Fibroblast of lung (primary cell): ENCODE data around the gene OR2C3. TPM values are rescaled to one million over a fixed set of nuclear protein-coding genes. Genes with fewer than 3 reads are reported as not detected.

Experiments
- DNase-seq, 2 donors: peaks; one replicate each; pipeline versions ENCODE4 v3.0.0 to v3.0.0-alpha.2; 2010; ENCODE audit warnings: low read depth in 2 of 2
- H2AFZ ChIP-seq: 2 replicates; pipeline ENCODE4 v1.5.1; 2012; ENCODE audit warnings: low read length, control low read depth, inconsistent platforms
- H3K27ac ChIP-seq: 2 replicates; pipeline ENCODE4 v1.5.1; 2011; ENCODE audit warnings: low read length, control low read depth; ENCODE audit not compliant: insufficient read depth
- H3K27me3 ChIP-seq: 2 replicates; pipeline ENCODE4 v1.5.1; 2011; ENCODE audit warnings: mild to moderate bottlenecking, low read length; ENCODE audit not compliant: control insufficient read depth, insufficient read depth
- H3K36me3 ChIP-seq: 2 replicates; pipeline ENCODE4 v1.5.1; 2011; ENCODE audit warnings: low read length; ENCODE audit not compliant: control insufficient read depth, insufficient read depth
- H3K4me1 ChIP-seq: 2 replicates; pipeline ENCODE4 v1.5.1; 2011; ENCODE audit warnings: low read length; ENCODE audit not compliant: control insufficient read depth, insufficient read depth; ENCODE audit errors: extremely low read depth
- H3K4me2 ChIP-seq: 2 replicates; pipeline ENCODE4 v1.5.1; 2011; ENCODE audit warnings: low read length, control low read depth; ENCODE audit not compliant: insufficient read depth; ENCODE audit errors: extremely low read depth
- H3K4me3 ChIP-seq, 4 experiments: fragments of 200-600 bp in 1 of 4; sonication (generic) in 1 of 4; replicated peaks in 1 of 4; 2 replicates each; pipeline ENCODE4 v1.5.1; 2011 to 2016; ENCODE audit warnings: low read length in 4 of 4, low read depth in 3 of 4, mild to moderate bottlenecking in 3 of 4, control low read depth in 2 of 4, inconsistent platforms in 1 of 4, mixed read lengths in 1 of 4; ENCODE audit not compliant: insufficient read depth in 1 of 4; ENCODE audit errors: control extremely low read depth in 1 of 4
- H3K79me2 ChIP-seq: 2 replicates; pipeline ENCODE4 v1.5.1; 2012; ENCODE audit warnings: mild to moderate bottlenecking, low read length, inconsistent platforms; ENCODE audit not compliant: control insufficient read depth, insufficient read depth
- H3K9ac ChIP-seq: 2 replicates; pipeline ENCODE4 v1.5.1; 2011; ENCODE audit warnings: mild to moderate bottlenecking, low read length, control low read depth; ENCODE audit not compliant: insufficient read depth
- H3K9me3 ChIP-seq: 2 replicates; pipeline ENCODE4 v1.5.1; 2012; ENCODE audit warnings: low read depth, low read length; ENCODE audit not compliant: control insufficient read depth, insufficient read depth
- H4K20me1 ChIP-seq: 2 replicates; pipeline ENCODE4 v1.5.1; 2011; ENCODE audit warnings: low read length; ENCODE audit not compliant: control insufficient read depth, insufficient read depth; ENCODE audit errors: extremely low read depth
- EZH2 ChIP-seq: IDR thresholded peaks from 2 replicates; pipeline ENCODE4 v1.5.1; 2012; ENCODE audit warnings: low read length, control low read depth, mild to moderate bottlenecking; ENCODE audit errors: missing control alignments
- polyA minus RNA-seq: library from RNA; depleted of rRNA, polyadenylated mRNA; stranded (reverse); fragments of >200 nt; gene quantifications from 2 replicates; pipeline ENCODE4 v1.2.3, GENCODE V29; 2011; ENCODE audit warnings: low replicate concordance
- polyA plus RNA-seq, 2 donors: library from polyadenylated mRNA; depleted of rRNA in 1 of 2; stranded (reverse) in 1 of 2; unstranded in 1 of 2; fragments of >200 nt; gene quantifications; 2 replicates each; pipeline ENCODE4 v1.2.1, GENCODE V29; 2011 to 2012; ENCODE audit warnings: missing spikeins in 1 of 2
- total RNA-seq: library from RNA; depleted of rRNA; stranded (reverse); fragments of >200 nt; gene quantifications from 2 replicates; pipeline ENCODE4 v1.2.1, GENCODE V29; 2014
- TF ChIP-seq, protein P1 (sequence below), 2 donors: IDR thresholded peaks in 1 of 2; conservative IDR thresholded peaks in 1 of 2; 1 replicate in 1 of 2; 2 replicates in 1 of 2; pipeline ENCODE4 v1.5.1; 2011 to 2012; ENCODE audit warnings: low read length in 2 of 2, control low read depth in 1 of 2, inconsistent platforms in 1 of 2, low read depth in 1 of 2, mild to moderate bottlenecking in 1 of 2

Gene OR2C3
- not detected in 2 replicates for total RNA-seq
- not detected in 2 replicates for polyA plus RNA-seq
- not detected in 2 replicates for polyA plus RNA-seq (2012)
- polyA minus RNA-seq, result not detected in 2 replicates

DNA sequence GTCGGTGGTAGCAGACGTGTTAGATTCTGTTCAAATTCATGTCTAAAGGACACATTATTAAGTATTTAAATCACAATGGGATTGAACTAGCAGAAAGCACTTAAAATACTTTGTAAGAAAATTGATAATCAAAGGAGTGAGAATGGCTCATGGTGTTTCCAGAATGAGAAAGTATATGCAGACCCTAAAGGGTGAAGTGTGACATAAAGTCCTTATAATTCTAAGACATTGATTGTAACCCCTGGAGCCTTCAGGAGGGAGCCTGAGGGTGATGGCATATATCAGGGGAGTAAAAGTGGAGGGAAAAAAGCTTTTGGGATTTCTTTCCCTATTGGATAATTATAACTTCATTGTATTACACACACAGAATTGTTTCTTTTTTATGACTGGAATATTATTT lies at the start of gene OR2C3:
Gene OR2C3, minus strand, starts transcription at position 101 of the 400 bp plus-strand sequence. CDS start 3,929 bp downstream, outside the sequence.
- TF ChIP-seq, protein P1, sequence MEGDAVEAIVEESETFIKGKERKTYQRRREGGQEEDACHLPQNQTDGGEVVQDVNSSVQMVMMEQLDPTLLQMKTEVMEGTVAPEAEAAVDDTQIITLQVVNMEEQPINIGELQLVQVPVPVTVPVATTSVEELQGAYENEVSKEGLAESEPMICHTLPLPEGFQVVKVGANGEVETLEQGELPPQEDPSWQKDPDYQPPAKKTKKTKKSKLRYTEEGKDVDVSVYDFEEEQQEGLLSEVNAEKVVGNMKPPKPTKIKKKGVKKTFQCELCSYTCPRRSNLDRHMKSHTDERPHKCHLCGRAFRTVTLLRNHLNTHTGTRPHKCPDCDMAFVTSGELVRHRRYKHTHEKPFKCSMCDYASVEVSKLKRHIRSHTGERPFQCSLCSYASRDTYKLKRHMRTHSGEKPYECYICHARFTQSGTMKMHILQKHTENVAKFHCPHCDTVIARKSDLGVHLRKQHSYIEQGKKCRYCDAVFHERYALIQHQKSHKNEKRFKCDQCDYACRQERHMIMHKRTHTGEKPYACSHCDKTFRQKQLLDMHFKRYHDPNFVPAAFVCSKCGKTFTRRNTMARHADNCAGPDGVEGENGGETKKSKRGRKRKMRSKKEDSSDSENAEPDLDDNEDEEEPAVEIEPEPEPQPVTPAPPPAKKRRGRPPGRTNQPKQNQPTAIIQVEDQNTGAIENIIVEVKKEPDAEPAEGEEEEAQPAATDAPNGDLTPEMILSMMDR (conservative IDR thresholded peaks at IDR 0.05 in 1 of 2, IDR thresholded peaks at IDR 0.05 in 1 of 2; ENCODE audit: low read depth in 1 of 2, low read length in 2 of 2), result no peak
- no peak for TF ChIP-seq EZH2
- Histone ChIP-seq H2AFZ (no peak within 1 kb of the TSS), H3K36me3 (no peaks in the 10 kb centered on the region), H3K79me2 (no peaks in the 10 kb centered on the region), H3K9me3 (no peaks in the 10 kb centered on the region), H3K4me1 (no peaks in the 10 kb centered on the region), H3K27ac (no peak within 1 kb of the TSS), H3K4me3 (no peak within 1 kb of the TSS), H3K4me2 (no peak within 1 kb of the TSS), H3K27me3 (no peaks in the 10 kb centered on the region), H4K20me1 (no peaks in the 10 kb centered on the region), H3K9ac (no peak within 1 kb of the TSS)
- DNase-seq, result no peak

DNA sequence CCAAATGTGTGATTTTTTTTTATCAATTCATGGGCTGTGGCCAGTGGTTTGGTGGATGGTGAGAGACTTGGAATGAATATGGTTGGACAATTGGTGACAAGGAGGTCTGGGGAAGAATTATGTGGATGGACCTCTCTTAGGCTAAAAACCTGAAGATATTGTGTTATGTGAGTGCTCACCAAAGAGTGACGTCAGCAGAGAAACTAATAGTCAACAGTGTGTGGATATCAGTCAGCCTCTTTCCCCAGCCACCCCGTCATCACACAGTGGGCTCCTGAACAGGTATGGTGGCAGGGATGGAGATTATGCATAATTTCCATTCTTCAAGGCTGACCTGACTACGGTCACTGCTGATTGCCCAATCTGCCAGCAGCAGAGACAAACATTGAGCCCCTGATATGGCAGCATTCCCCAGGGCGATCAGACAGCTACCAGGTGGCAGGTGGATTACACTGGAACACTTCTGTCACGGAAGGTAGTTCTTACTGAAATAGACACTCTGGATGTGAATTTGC lies 42.8 kb upstream of the OR2C3 start:
- Histone ChIP-seq H3K27ac (no peak overlapping the region), H4K20me1 (no peaks in the 10 kb centered on the region), H2AFZ (no peak overlapping the region), H3K9ac (no peak overlapping the region), H3K9me3 (no peaks in the 10 kb centered on the region), H3K4me3 (no peak overlapping the region), H3K27me3 (no peaks in the 10 kb centered on the region), H3K36me3 (no peaks in the 10 kb centered on the region), H3K79me2 (no peaks in the 10 kb centered on the region), H3K4me2 (no peak overlapping the region), H3K4me1 (no peaks in the 10 kb centered on the region)
- TF ChIP-seq EZH2, result no peak
- TF ChIP-seq, protein P1 (conservative IDR thresholded peaks at IDR 0.05 in 1 of 2, IDR thresholded peaks at IDR 0.05 in 1 of 2; ENCODE audit: low read depth in 1 of 2, low read length in 2 of 2), result no peak
- DNase-seq, result no peak

DNA sequence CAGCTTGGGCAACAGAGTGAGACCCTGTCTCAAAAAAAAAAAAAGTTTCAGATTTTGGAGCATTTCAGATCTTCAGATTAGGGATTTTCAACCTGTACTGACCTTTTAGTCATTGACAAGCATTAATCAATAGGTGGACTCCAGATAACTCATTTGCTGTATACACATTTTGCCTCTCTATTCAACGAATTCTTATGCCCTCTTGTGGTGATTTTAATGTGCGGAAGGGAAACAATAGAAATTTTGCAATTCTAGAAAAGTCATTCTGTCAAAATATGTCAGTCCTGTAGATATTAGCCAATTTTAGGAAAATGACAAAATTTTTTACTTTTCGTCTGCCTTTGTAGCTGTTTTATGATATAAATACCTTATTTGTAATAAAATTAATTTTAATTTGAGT lies 40.3 kb upstream of the OR2C3 start:
- Histone ChIP-seq H4K20me1 (no peaks in the 10 kb centered on the region), H3K9ac (no peak overlapping the region), H3K4me3 (no peak overlapping the region), H3K9me3 (no peaks in the 10 kb centered on the region), H3K27ac (no peak overlapping the region), H3K4me2 (no peak overlapping the region), H3K27me3 (no peaks in the 10 kb centered on the region), H3K4me1 (no peaks in the 10 kb centered on the region), H2AFZ (no peak overlapping the region), H3K79me2 (no peaks in the 10 kb centered on the region), H3K36me3 (no peaks in the 10 kb centered on the region)
- no peak for DNase-seq
- no peak for TF ChIP-seq EZH2
- TF ChIP-seq, protein P1 (conservative IDR thresholded peaks at IDR 0.05 in 1 of 2, IDR thresholded peaks at IDR 0.05 in 1 of 2; ENCODE audit: low read depth in 1 of 2, low read length in 2 of 2), result no peak
